Prostate gland (tissue), 2 donors: ENCODE measurements around the gene RCBTB2. TPM values are rescaled to one million over a fixed set of nuclear protein-coding genes. Genes with fewer than 3 reads are reported as not detected.
"Not testable (repeated sequence)": the region's sequence is repeated elsewhere in the genome, so short reads cannot be mapped to it uniquely, and the experiment has no call there.

Experiments used
- DNase-seq: peaks from one replicate; pipeline ENCODE4 v3.0.0-alpha.2; 2019; ENCODE audit warnings: low spot score
- H3K27ac ChIP-seq, 2 donors: fragments of 200-600 bp; sonication (generic); 2 replicates each; pipeline ENCODE4 v1.5.1; 2017 to 2019
- H3K27me3 ChIP-seq: fragments of 200-600 bp; sonication (generic); replicated peaks from 2 replicates; pipeline ENCODE4 v1.5.1; 2019; ENCODE audit not compliant: insufficient read depth
- H3K36me3 ChIP-seq, 2 donors: fragments of 200-600 bp; sonication (generic); 1 replicate in 1 of 2; 2 replicates in 1 of 2; pipeline versions ENCODE4 v1.5.1 to v1.8.1; 2017 to 2019
- H3K4me1 ChIP-seq: fragments of 200-600 bp; sonication (generic); replicated peaks from 2 replicates; pipeline ENCODE4 v1.5.1; 2019
- H3K4me3 ChIP-seq, 2 donors: fragments of 200-600 bp; sonication (generic); 2 replicates each; pipeline ENCODE4 v1.5.1; 2017 to 2019
- H3K9me3 ChIP-seq: fragments of 200-600 bp; sonication (generic); 2 replicates; pipeline ENCODE4 v1.5.1; 2017
- POLR2A ChIP-seq: fragments of 450-650 bp; IDR thresholded peaks from one replicate; pipeline ENCODE4 v1.6.1; 2016; ENCODE audit warnings: antibody characterized with exemption, mild to moderate bottlenecking
- POLR2AphosphoS5 ChIP-seq: sonication (generic); formaldehyde crosslinking; IDR thresholded peaks from one replicate; pipeline ENCODE4 v1.6.1; 2017; ENCODE audit warnings: antibody characterized with exemption
- WGBS: methylation state at CpG from one replicate; pipeline ENCODE4 v1.1.5; 2018; 5-methylcytosine and 5-hydroxymethylcytosine counted together
- intact Hi-C: fragments of 100-400 bp; cut with DNase I; formaldehyde crosslinking; loops from one replicate; pipeline ENCODE4 v1.14.2; 2022
- total RNA-seq, 2 donors: library from RNA; depleted of rRNA; stranded (reverse); fragments of >200 nt; gene quantifications; one replicate each; pipeline ENCODE4 v1.1.0, GENCODE V29; 2016
- TF ChIP-seq, protein P1 (sequence below), 4 experiments: fragments of 200-600 bp in 2 of 4; fragments of 450-650 bp in 2 of 4; sonication (generic) in 2 of 4; IDR thresholded peaks; 1 replicate in 3 of 4; 2 replicates in 1 of 4; pipeline ENCODE4 v1.5.1; 2016 to 2019; ENCODE audit warnings: antibody characterized with exemption in 4 of 4, mild to moderate bottlenecking in 2 of 4, moderate library complexity in 2 of 4

The RCBTB2 gene
- total RNA-seq, result 10 to 100 TPM; 11.6 to 26.2 TPM

DNA sequence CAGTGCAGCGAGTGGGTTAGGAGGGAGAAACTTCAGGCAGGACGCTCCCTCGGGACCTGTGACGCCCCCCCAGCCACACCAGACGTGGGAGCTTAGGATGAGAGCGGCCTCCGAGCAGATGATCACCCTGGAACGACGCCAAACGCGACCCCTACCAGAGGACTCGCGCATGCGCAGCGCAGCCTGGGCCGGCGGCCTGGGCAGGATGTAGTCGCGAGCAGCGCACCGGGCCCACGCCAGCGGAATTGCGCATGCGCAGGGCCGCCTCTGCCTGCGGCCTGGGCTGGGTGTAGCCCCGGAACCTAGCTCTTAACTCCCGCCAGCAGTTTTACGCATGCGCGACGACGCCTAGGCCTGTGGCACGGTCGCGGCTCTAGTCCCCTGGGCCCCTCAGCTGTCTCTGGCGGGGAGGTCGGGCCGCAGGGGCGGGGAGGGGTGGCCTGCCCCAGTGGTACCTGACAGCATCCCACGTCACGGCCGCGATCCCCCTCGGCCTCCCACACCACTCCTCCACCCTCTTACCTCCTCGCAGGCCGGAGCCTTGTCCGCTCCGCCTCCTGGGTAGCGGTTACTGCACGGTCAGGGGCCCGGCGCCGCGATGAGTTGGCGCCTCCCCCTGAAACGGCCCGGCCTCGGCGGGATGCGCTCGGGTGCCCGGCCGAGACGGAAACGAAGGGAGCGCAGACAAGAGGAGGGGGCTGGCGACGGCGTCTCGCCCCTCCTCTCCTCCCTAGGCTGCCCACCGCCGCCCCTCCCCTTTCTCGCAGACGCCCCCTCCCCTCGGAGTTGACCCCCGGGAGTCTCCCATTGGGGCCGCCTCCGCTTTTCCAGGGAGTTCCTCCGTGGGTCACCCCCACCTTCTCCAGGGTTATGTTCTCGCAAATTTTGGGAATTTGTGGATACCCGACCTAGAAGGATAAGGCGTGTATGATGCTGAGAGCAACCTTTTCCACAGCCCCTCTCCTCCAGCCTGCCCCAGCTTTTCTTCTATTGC lies at the start of gene RCBTB2:
TSS of gene RCBTB2 (minus strand) at position 575 of the 994 bp plus-strand sequence. CDS start 11,141 bp downstream, outside the sequence.
- under 1% methylated on average over 67 of the region's 84 CpGs for WGBS
- Histone ChIP-seq H3K36me3 (no peaks in the 10 kb centered on the region), H3K4me1 (no peaks in the 10 kb centered on the region), H3K27me3 (no peaks in the 10 kb centered on the region), H3K9me3 (no peaks in the 10 kb centered on the region), H3K4me3 (peak within 1 kb of the TSS; percentile 50 to 67), H3K27ac (peak within 1 kb of the TSS; percentile 97 to 98)
- intact Hi-C loops, result loop anchor here (2.0 to 5.0 kb wide), 2 partner anchors 36 to 121 kb away; partner anchors contain the start of gene LPAR6
- peak; percentile 97 for DNase-seq
- TF ChIP-seq, protein P1, sequence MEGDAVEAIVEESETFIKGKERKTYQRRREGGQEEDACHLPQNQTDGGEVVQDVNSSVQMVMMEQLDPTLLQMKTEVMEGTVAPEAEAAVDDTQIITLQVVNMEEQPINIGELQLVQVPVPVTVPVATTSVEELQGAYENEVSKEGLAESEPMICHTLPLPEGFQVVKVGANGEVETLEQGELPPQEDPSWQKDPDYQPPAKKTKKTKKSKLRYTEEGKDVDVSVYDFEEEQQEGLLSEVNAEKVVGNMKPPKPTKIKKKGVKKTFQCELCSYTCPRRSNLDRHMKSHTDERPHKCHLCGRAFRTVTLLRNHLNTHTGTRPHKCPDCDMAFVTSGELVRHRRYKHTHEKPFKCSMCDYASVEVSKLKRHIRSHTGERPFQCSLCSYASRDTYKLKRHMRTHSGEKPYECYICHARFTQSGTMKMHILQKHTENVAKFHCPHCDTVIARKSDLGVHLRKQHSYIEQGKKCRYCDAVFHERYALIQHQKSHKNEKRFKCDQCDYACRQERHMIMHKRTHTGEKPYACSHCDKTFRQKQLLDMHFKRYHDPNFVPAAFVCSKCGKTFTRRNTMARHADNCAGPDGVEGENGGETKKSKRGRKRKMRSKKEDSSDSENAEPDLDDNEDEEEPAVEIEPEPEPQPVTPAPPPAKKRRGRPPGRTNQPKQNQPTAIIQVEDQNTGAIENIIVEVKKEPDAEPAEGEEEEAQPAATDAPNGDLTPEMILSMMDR (IDR thresholded peaks at IDR 0.05), result no peak
- peak; percentile 87 for TF ChIP-seq POLR2A
- peak; percentile 97 for TF ChIP-seq POLR2AphosphoS5

DNA sequence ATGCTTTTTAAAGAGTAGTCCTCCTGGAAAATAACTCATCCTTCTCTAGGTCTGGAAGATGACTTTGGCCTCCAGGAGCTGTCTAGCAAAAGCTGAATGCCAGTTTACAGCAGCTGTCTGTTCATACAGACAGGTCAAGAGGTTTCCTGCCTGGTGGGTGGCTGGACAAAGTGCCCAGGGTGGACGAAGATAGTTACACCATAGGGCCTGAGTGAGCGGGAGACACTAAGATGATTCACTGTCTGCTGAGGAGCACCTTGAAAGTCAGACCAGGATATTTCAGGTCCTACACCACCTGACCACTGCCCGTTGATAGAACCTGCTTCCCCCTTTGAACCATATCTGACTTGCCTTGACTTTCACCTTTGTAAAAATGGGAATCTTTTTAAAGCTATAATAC lies 49.2 kb upstream of the RCBTB2 start:
- no peak for DNase-seq
- H3K4me1 ChIP-seq, result peaks cover 3% of the 10 kb centered on the region
- intact Hi-C loops, result no loop called here
- H3K27me3 ChIP-seq, result no peaks in the 10 kb centered on the region
- TF ChIP-seq, protein P1 (IDR thresholded peaks at IDR 0.05), result no peak
- no peak for TF ChIP-seq POLR2A
- TF ChIP-seq POLR2AphosphoS5, result no peak
- WGBS, result 92% methylated on average over 3 of the region's 3 CpGs
- H3K27ac ChIP-seq, result no peak overlapping the region
- no peaks in the 10 kb centered on the region for H3K9me3 ChIP-seq
- H3K4me3 ChIP-seq, result no peak overlapping the region
- H3K36me3 ChIP-seq, result no peaks in the 10 kb centered on the region

DNA sequence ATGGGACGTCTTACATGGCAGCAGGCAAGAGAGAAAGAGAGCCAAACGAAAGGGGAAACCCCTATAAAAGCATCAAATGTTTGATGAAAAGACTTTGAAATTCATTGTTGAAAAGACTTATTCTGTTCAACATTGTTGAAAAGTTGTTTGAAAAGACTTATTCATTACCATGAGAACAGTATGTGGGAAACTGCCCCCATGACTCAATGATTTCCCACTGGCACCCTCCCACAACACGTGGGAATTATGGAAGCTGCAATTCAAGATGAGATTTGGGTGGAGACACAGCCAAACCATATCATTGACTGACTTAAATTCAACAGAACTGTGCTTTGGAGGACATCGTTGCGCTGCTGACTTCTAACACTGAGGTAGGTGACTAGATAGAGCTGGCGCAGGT lies 48.0 kb upstream of the RCBTB2 start:
- peaks cover 3% of the 10 kb centered on the region for H3K4me1 ChIP-seq

DNA sequence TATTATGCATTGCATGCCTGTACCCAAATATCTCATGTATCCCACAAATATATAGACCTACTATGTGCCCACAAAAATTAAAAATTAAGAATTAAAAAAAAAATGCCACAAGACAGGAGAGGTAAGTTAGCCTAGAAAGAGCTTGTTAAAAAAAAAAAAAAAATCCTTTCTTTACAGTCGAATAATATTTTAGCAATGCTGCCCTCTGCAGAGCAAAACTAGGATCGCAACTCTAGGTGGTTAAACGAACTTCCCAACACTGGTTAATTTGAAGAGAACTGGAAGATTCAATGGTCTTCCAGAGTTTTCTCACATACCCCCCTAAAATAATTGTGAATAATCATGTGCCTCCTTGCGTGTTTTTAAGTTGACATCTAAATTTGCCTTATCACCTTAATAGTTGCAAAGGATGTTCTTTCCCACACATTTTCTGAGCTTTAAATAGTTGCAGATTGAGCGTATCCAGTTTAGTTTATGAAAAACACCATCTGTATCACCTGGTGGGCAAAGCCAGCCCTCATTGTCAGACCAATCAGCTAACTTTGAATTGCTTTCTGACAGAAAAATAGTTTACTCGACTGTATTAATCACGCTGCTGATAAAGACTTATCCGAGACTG lies 47.4 kb upstream of the RCBTB2 start:
- Histone ChIP-seq H3K4me1 (peaks cover 3% of the 10 kb centered on the region), H3K4me3 (no peak overlapping the region), H3K27ac (peak overlapping the region in 1 of 2 donors; percentile 63), H3K27me3 (no peaks in the 10 kb centered on the region), H3K36me3 (no peaks in the 10 kb centered on the region), H3K9me3 (no peaks in the 10 kb centered on the region)
- 47% methylated on average over 8 of the region's 8 CpGs for WGBS
- TF ChIP-seq, protein P1 (IDR thresholded peaks at IDR 0.05), result peak; percentile 40 to 84 (median 74)
- TF ChIP-seq POLR2A (no peak), POLR2AphosphoS5 (peak; percentile 23)
- intact Hi-C loops, result loop anchor here (2.0 kb wide), 1 partner anchor 245 kb away; no protein-coding TSS in a partner anchor
- peak; percentile 79 for DNase-seq

More for the DNA sequence above, 48.0 kb upstream of the RCBTB2 start:
- Histone ChIP-seq H3K9me3 (no peaks in the 10 kb centered on the region), H3K27ac (no peak overlapping the region), H3K36me3 (no peaks in the 10 kb centered on the region), H3K27me3 (no peaks in the 10 kb centered on the region), H3K4me3 (no peak overlapping the region)
- no peak for DNase-seq
- WGBS, result 62% methylated on average over 6 of the region's 6 CpGs
- TF ChIP-seq POLR2AphosphoS5 (no peak), POLR2A (no peak)
- TF ChIP-seq, protein P1 (IDR thresholded peaks at IDR 0.05), result no peak
- intact Hi-C loops, result loop anchor here (2.0 kb wide), 1 partner anchor 246 kb away; no protein-coding TSS in a partner anchor

DNA sequence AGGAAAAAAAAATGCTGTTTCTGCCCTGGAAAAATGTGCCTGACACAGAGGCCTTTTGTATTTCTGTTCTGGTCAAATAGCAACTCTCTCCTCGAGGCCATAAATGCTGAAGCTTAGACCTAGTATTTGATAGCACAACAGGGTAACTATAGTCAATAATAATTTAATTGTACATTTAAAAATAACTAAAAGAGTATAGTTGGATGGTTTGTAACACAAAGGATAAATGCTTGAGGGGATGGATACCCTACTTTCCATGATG lies 47.0 kb upstream of the RCBTB2 start:
- intact Hi-C loops, result loop anchor here (2.0 to 10.0 kb wide), 2 partner anchors 245 to 345 kb away; partner anchors contain the start of gene ITM2B
- peak overlapping the region; percentile 42 to 63 for H3K27ac ChIP-seq
- H3K9me3 ChIP-seq, H3K4me3 ChIP-seq, H3K36me3 ChIP-seq, H3K27me3 ChIP-seq, H3K4me1 ChIP-seq, DNase-seq: not testable (repeated sequence)
- 37% methylated on average over 1 of the region's 1 CpG for WGBS
